Uterus (tissue), 4 donors: ENCODE measurements around the gene ESRP2. TPM values are rescaled to one million over a fixed set of nuclear protein-coding genes. Genes with fewer than 3 reads are reported as not detected.

ENCODE experiments used
- DNase-seq, 2 donors: peaks; one replicate each; pipeline ENCODE4 v3.0.0-alpha.2; 2019 to 2020
- H3K27ac ChIP-seq, 2 donors: fragments of 200-600 bp; sonication (generic); 1 replicate in 1 of 2; 2 replicates in 1 of 2; pipeline ENCODE4 v1.5.1; 2016 to 2018
- H3K27me3 ChIP-seq, 2 donors: fragments of 200-600 bp; sonication (generic); one replicate each; pipeline ENCODE4 v1.5.1; 2018 to 2019; ENCODE audit warnings: control low read depth in 1 of 2
- H3K36me3 ChIP-seq, 2 donors: fragments of 200-600 bp; sonication (generic); one replicate each; pipeline ENCODE4 v1.5.1; 2019; ENCODE audit warnings: control low read depth in 1 of 2
- H3K4me1 ChIP-seq, 2 donors: fragments of 200-600 bp; sonication (generic); one replicate each; pipeline ENCODE4 v1.5.1; 2018 to 2019; ENCODE audit warnings: control low read depth in 1 of 2
- H3K4me3 ChIP-seq, 2 donors: fragments of 200-600 bp; sonication (generic); 1 replicate in 1 of 2; 2 replicates in 1 of 2; pipeline ENCODE4 v1.5.1; 2018 to 2019; ENCODE audit warnings: mild to moderate bottlenecking in 1 of 2
- H3K9me3 ChIP-seq, 2 donors: fragments of 200-600 bp; sonication (generic); one replicate each; pipeline ENCODE4 v1.5.1; 2019; ENCODE audit warnings: control low read depth in 1 of 2
- CTCF ChIP-seq, 4 experiments: fragments of 200-600 bp in 2 of 4; fragments of 450-650 bp in 2 of 4; sonication (generic) in 2 of 4; IDR thresholded peaks; one replicate each; pipeline ENCODE4 v1.5.1; 2016 to 2019; ENCODE audit warnings: antibody characterized with exemption in 4 of 4, mild to moderate bottlenecking in 2 of 4, moderate library complexity in 1 of 4
- POLR2A ChIP-seq, 2 donors: fragments of 450-650 bp; IDR thresholded peaks; one replicate each; pipeline ENCODE4 v1.6.1; 2016; ENCODE audit warnings: antibody characterized with exemption in 2 of 2, mild to moderate bottlenecking in 1 of 2, moderate library complexity in 1 of 2
- intact Hi-C: fragments of 100-400 bp; cut with DNase I; formaldehyde crosslinking; loops from one replicate; pipeline ENCODE4 v1.15.1; 2023; ENCODE audit warnings: low total_unique reads
- total RNA-seq, 4 donors: library from RNA; depleted of rRNA in 3 of 4; stranded (reverse); fragments of >200 nt in 3 of 4; gene quantifications; one replicate each; pipeline versions ENCODE4 v1.1.0 to v1.2.4, GENCODE V29; 2014 to 2023
- donor health status: DM: yes; HTN: yes; CAD: no.

Gene ESRP2
- total RNA-seq, 4 donors from 2014 or later = 0.26 to 5.3 (median 0.50) TPM

GRCh38 chr16:68219725-68220351 lies 16.1 kb downstream of the ESRP2 start:
- intact Hi-C loops = no loop called here
- Histone ChIP-seq H3K27me3 (no peaks in the 10 kb centered on the region), H3K9me3 (no peaks in the 10 kb centered on the region), H3K4me1 (no peaks in the 10 kb centered on the region), H3K27ac (no peak overlapping the region), H3K4me3 (no peak overlapping the region), H3K36me3 (no peaks in the 10 kb centered on the region)
- TF ChIP-seq CTCF (IDR thresholded peaks at IDR 0.05) (no peak), POLR2A (IDR thresholded peaks at IDR 0.05) (no peak)
- DNase-seq = no peak

- Histone ChIP-seq H3K9me3 (no peaks in the 10 kb centered on the region), H3K4me3 (no peak overlapping the region), H3K36me3 (no peaks in the 10 kb centered on the region), H3K27ac (no peak overlapping the region), H3K4me1 (no peaks in the 10 kb centered on the region), H3K27me3 (no peaks in the 10 kb centered on the region)
- intact Hi-C loops = no loop called here
- no peak for DNase-seq
- TF ChIP-seq CTCF (IDR thresholded peaks at IDR 0.05) = no peak
- TF ChIP-seq POLR2A (IDR thresholded peaks at IDR 0.05) = no peak
These were observed 18.4 kb downstream of the ESRP2 start for GRCh38 chr16:68217506-68217905.

GRCh38 chr16:68216240-68216639 lies 19.7 kb downstream of the ESRP2 start:
- Histone ChIP-seq H3K4me3 (no peak overlapping the region), H3K9me3 (no peaks in the 10 kb centered on the region), H3K27ac (no peak overlapping the region), H3K4me1 (no peaks in the 10 kb centered on the region), H3K27me3 (no peaks in the 10 kb centered on the region), H3K36me3 (no peaks in the 10 kb centered on the region)
- no peak for DNase-seq
- no peak for TF ChIP-seq POLR2A (IDR thresholded peaks at IDR 0.05)
- TF ChIP-seq CTCF (IDR thresholded peaks at IDR 0.05) = no peak
- intact Hi-C loops = no loop called here

GRCh38 chr16:68215302-68215701 lies 20.6 kb downstream of the ESRP2 start:
- intact Hi-C loops = no loop called here
- H3K27me3 ChIP-seq = no peaks in the 10 kb centered on the region
- TF ChIP-seq CTCF (IDR thresholded peaks at IDR 0.05) = no peak
- no peak for TF ChIP-seq POLR2A (IDR thresholded peaks at IDR 0.05)

GRCh38 chr16:68214726-68215125 lies 21.2 kb downstream of the ESRP2 start:
- no peaks in the 10 kb centered on the region for H3K4me1 ChIP-seq
- H3K4me3 ChIP-seq = no peak overlapping the region
- H3K9me3 ChIP-seq = no peaks in the 10 kb centered on the region
- no peaks in the 10 kb centered on the region for H3K27me3 ChIP-seq
- intact Hi-C loops = no loop called here
- H3K27ac ChIP-seq = no peak overlapping the region
- no peak for TF ChIP-seq CTCF (IDR thresholded peaks at IDR 0.05)
- H3K36me3 ChIP-seq = no peaks in the 10 kb centered on the region
- no peak for DNase-seq

More at GRCh38 chr16:68215302-68215701, 20.6 kb downstream of the ESRP2 start:
- H3K4me3 ChIP-seq = no peak overlapping the region
- no peaks in the 10 kb centered on the region for H3K4me1 ChIP-seq
- DNase-seq = no peak
- H3K27ac ChIP-seq = no peak overlapping the region
- no peaks in the 10 kb centered on the region for H3K9me3 ChIP-seq
- H3K36me3 ChIP-seq = no peaks in the 10 kb centered on the region
